Lower leg skin (tissue), 4 donors: Measurements from ENCODE around the gene PARP16. TPM values are rescaled to one million over a fixed set of nuclear protein-coding genes. Genes with fewer than 3 reads are reported as not detected.

Source experiments
- DNase-seq, 2 donors: peaks; one replicate each; pipeline ENCODE4 v3.0.0-alpha.2; 2019; ENCODE audit warnings: low spot score in 2 of 2
- H3K4me3 ChIP-seq: fragments of 200-600 bp; sonication (generic); 2 replicates; pipeline ENCODE4 v1.5.1; 2017; ENCODE audit warnings: mild to moderate bottlenecking, low read depth; ENCODE audit not compliant: poor library complexity, severe bottlenecking
- CTCF ChIP-seq, 3 donors: fragments of 450-650 bp; IDR thresholded peaks; one replicate each; pipeline ENCODE4 v1.5.1; 2016; ENCODE audit warnings: antibody characterized with exemption in 3 of 3, mild to moderate bottlenecking in 3 of 3, moderate library complexity in 2 of 3
- POLR2A ChIP-seq, 2 donors: fragments of 450-650 bp; IDR thresholded peaks; one replicate each; pipeline ENCODE4 v1.6.1; 2016 to 2017; ENCODE audit warnings: antibody characterized with exemption in 2 of 2, mild to moderate bottlenecking in 1 of 2, moderate library complexity in 1 of 2
- WGBS, 2 donors: methylation state at CpG; one replicate each; pipeline ENCODE4 v1.1.5; 2018; 5-methylcytosine and 5-hydroxymethylcytosine counted together
- intact Hi-C: fragments of 100-400 bp; cut with DNase I; formaldehyde crosslinking; loops from one replicate; pipeline ENCODE4 v1.15.0; 2023; ENCODE audit warnings: low total_unique reads
- total RNA-seq, 4 donors: library from RNA; depleted of rRNA; stranded (reverse); fragments of >200 nt; gene quantifications; one replicate each; pipeline ENCODE4 v1.1.0, GENCODE V29; 2016

The PARP16 gene
- total RNA-seq, 4 donors from 2014 or later, result 10.3 to 14.4 (median 11.3) TPM

GRCh38 chr15:65208647-65209046, 78.0 kb downstream of the PARP16 start:
- WGBS, 2 donors, result 96 to 100% methylated on average over 2 of the region's 2 CpGs
- TF ChIP-seq CTCF (IDR thresholded peaks at IDR 0.05) (no peak), POLR2A (IDR thresholded peaks at IDR 0.05) (no peak)
- no peak overlapping the region for H3K4me3 ChIP-seq
- DNase-seq, result no peak
- intact Hi-C loops, result no loop called here

Other genes with a start within 250 kb of the PARP16 start
- gene SLC51B, start 241.5 kb downstream of the PARP16 start, total RNA-seq, result under 1 TPM in 1 of 4 donors, not detected in 3; 0.65 TPM
- 10 to 100 TPM in 1 of 4 donors, 1 to 10 TPM in 3; 1.7 to 18.9 (median 7.7) TPM for gene RASL12, start 218.9 kb downstream of the PARP16 start, total RNA-seq
- gene KBTBD13, start 210.1 kb downstream of the PARP16 start, total RNA-seq, result not detected
- 1 to 10 TPM; 1.7 to 3.3 (median 3.0) TPM for gene UBAP1L, start 171.7 kb downstream of the PARP16 start, total RNA-seq
- 10 to 100 TPM; 21.0 to 33.5 (median 27.0) TPM for gene PDCD7, start 153.1 kb downstream of the PARP16 start, total RNA-seq
- gene CLPX, start 101.5 kb downstream of the PARP16 start, total RNA-seq, result 100 to 1,000 TPM in 2 of 4 donors, 10 to 100 TPM in 2; 74.5 to 110 (median 91.8) TPM
- gene CILP, start 75.4 kb downstream of the PARP16 start, total RNA-seq, result 10 to 100 TPM in 2 of 4 donors, 1 to 10 TPM in 2; 3.9 to 66.8 (median 9.3) TPM
- gene RNU5A-1, start 9.2 kb upstream of the PARP16 start, total RNA-seq, result not detected
- gene RNU5B-1, start 17.8 kb upstream of the PARP16 start, total RNA-seq, result not detected
- gene IGDCC3, start 91.1 kb upstream of the PARP16 start, total RNA-seq, result not detected
- 1 to 10 TPM in 1 of 4 donors, under 1 TPM in 3; 0.27 to 1.2 (median 0.32) TPM for gene IGDCC4, start 136.1 kb upstream of the PARP16 start, total RNA-seq
- 10 to 100 TPM; 23.3 to 35.4 (median 31.1) TPM for gene DPP8, start 230.8 kb upstream of the PARP16 start, total RNA-seq
- gene HACD3, start 243.6 kb upstream of the PARP16 start, total RNA-seq, result 10 to 100 TPM; 30.5 to 43.0 (median 38.1) TPM